T-cell (primary cell): ENCODE results near the gene REM1. TPM values are rescaled to one million over a fixed set of nuclear protein-coding genes. Genes with fewer than 3 reads are reported as not detected.

ENCODE experiments used
- ATAC-seq, 4 experiments: fragments of 200-7000 bp in 3 of 4; fragments of 150-1000 bp in 1 of 4; cut with Tn5 transposase; replicated peaks in 1 of 4; 1 replicate in 3 of 4; 2 replicates in 1 of 4; pipeline ENCODE4 v1.10.0; 2021; ENCODE audit warnings: moderate library complexity in 3 of 4, mild to moderate bottlenecking in 2 of 4, moderate number of reproducible peaks in 1 of 4
- CTCF ChIA-PET, 2 donors: fragments of 300-600 bp; sonication (Branson Sonifier 250); formaldehyde crosslinking; loops; one replicate each; lab custom pipeline; 2022; ENCODE audit warnings: antibody characterized with exemption in 2 of 2; lab: Charles Lee
- POLR2A ChIA-PET, 2 donors: fragments of 300-600 bp; sonication (Branson Sonifier 250); formaldehyde crosslinking; loops; one replicate each; lab custom pipeline; 2022; ENCODE audit warnings: antibody characterized with exemption in 2 of 2; lab: Charles Lee
- DNase-seq, 35 experiments: peaks; one replicate each; pipeline versions ENCODE4 v3.0.0 to v3.0.0-alpha.2; 2013 to 2023
- H3K27ac ChIP-seq: one replicate; pipeline ENCODE4 v1.5.1; 2013; ENCODE audit warnings: low read length
- H3K27me3 ChIP-seq, 2 experiments: replicated peaks in 1 of 2; 1 replicate in 1 of 2; 2 replicates in 1 of 2; pipeline versions ENCODE4 v1.6.1 to v1.7.0; 2013; ENCODE audit warnings: low read length in 1 of 2, mixed read lengths in 1 of 2; ENCODE audit not compliant: control insufficient read depth in 2 of 2, insufficient read depth in 2 of 2; ENCODE audit errors: extremely low read depth in 1 of 2
- H3K36me3 ChIP-seq, 2 donors: 1 replicate in 1 of 2; 2 replicates in 1 of 2; pipeline versions ENCODE4 v1.6.1 to v1.7.0; 2013; ENCODE audit warnings: low read length in 1 of 2; ENCODE audit not compliant: control insufficient read depth in 2 of 2, insufficient read depth in 1 of 2; ENCODE audit errors: extremely low read depth in 1 of 2
- H3K4me1 ChIP-seq, 2 experiments: 1 replicate in 1 of 2; 2 replicates in 1 of 2; pipeline versions ENCODE4 v1.6.1 to v1.7.0; 2013; ENCODE audit warnings: low read length in 2 of 2, mixed read lengths in 1 of 2; ENCODE audit not compliant: insufficient read depth in 2 of 2, control insufficient read depth in 1 of 2; ENCODE audit errors: extremely low read depth in 1 of 2
- H3K4me3 ChIP-seq, 2 donors: 1 replicate in 1 of 2; 2 replicates in 1 of 2; pipeline versions ENCODE4 v1.5.1 to v1.7.0; 2013; ENCODE audit warnings: mild to moderate bottlenecking in 2 of 2, low read length in 1 of 2, moderate library complexity in 1 of 2; ENCODE audit not compliant: control insufficient read depth in 1 of 2; ENCODE audit errors: extremely low read depth in 1 of 2
- H3K9me3 ChIP-seq: 2 replicates; pipeline ENCODE4 v1.7.0; 2013
- H3K27ac Mint-ChIP-seq, 2 donors: one replicate each; pipeline ENCODE4 v1.8.0; 2020 to 2021; ENCODE audit warnings: mild to moderate bottlenecking in 2 of 2, mixed read lengths in 2 of 2
- H3K27me3 Mint-ChIP-seq, 2 donors: one replicate each; pipeline ENCODE4 v1.8.0; 2021 to 2022; ENCODE audit warnings: mixed read lengths in 2 of 2
- H3K36me3 Mint-ChIP-seq: one replicate; pipeline ENCODE4 v1.8.0; 2021; ENCODE audit warnings: mixed read lengths
- H3K4me1 Mint-ChIP-seq, 3 donors: one replicate each; pipeline ENCODE4 v1.8.0; 2020 to 2022; ENCODE audit warnings: mixed read lengths in 3 of 3, mild to moderate bottlenecking in 1 of 3
- H3K4me3 Mint-ChIP-seq, 3 donors: one replicate each; pipeline ENCODE4 v1.8.0; 2020 to 2022; ENCODE audit warnings: mild to moderate bottlenecking in 3 of 3, mixed read lengths in 3 of 3, moderate library complexity in 3 of 3
- H3K9me3 Mint-ChIP-seq, 3 donors: one replicate each; pipeline ENCODE4 v1.8.0; 2020 to 2022; ENCODE audit warnings: mixed read lengths in 3 of 3
- WGBS: methylation state at CpG from one replicate; pipeline ENCODE4 v1.1.5; 2013; ENCODE audit warnings: missing lambda C conversion rate; ENCODE audit not compliant: insufficient coverage; 5-methylcytosine and 5-hydroxymethylcytosine counted together
- total RNA-seq, 35 experiments: library from RNA in 6 of 35; stranded (reverse) in 6 of 35; fragments of 120-200 nt in 1 of 35; gene quantifications; one replicate each; pipeline versions ENCODE4 v1.2.1 to v1.2.4 and lab custom pipeline; 2013 to 2026

Gene REM1
- total RNA-seq, 5 donors from 2014 or later (not counting 1 experiment from before 2014, with no cell fraction given): not detected

- Mint-ChIP-seq H3K9me3 (no peaks in the 10 kb centered on the region), H3K36me3 (no peaks in the 10 kb centered on the region), H3K4me1 (peaks cover 0 to 8% (median 1%) of the 10 kb centered on the region in 3 donors), H3K27me3 (peaks cover 27 to 32% of the 10 kb centered on the region in 2 donors), H3K27ac (no peak overlapping the region), H3K4me3 (no peak overlapping the region)
- CTCF ChIA-PET: interaction anchor here in 1 of 2 donors (1.0 kb wide), 1 partner anchor 18 kb away, joined by 3 read pairs; no protein-coding TSS in a partner anchor
- Histone ChIP-seq H3K4me3 (no peak overlapping the region), H3K4me1 (peaks cover 0 to 6% of the 10 kb centered on the region in 2 experiments), H3K9me3 (no peaks in the 10 kb centered on the region), H3K27ac (no peak overlapping the region), H3K27me3 (peaks cover 2 to 36% of the 10 kb centered on the region in 2 experiments), H3K36me3 (no peaks in the 10 kb centered on the region)
- no peak for ATAC-seq
- DNase-seq: no peak
- WGBS: 19% methylated on average over 7 of the region's 31 CpGs
- POLR2A ChIA-PET: no interaction called here
Measured at GRCh38 chr20:31485450-31486339, 10.6 kb downstream of the REM1 start.

- Histone ChIP-seq H3K27me3 (peaks cover 2 to 28% of the 10 kb centered on the region in 2 experiments), H3K4me3 (no peak overlapping the region), H3K36me3 (no peaks in the 10 kb centered on the region), H3K9me3 (no peaks in the 10 kb centered on the region), H3K27ac (no peak overlapping the region), H3K4me1 (peaks cover 0 to 6% of the 10 kb centered on the region in 2 experiments)
- no peak overlapping the region for H3K4me3 Mint-ChIP-seq
- no peaks in the 10 kb centered on the region for H3K9me3 Mint-ChIP-seq
- H3K27ac Mint-ChIP-seq: no peak overlapping the region
- no peak for ATAC-seq
- peaks cover 0 to 8% (median 1%) of the 10 kb centered on the region in 3 donors for H3K4me1 Mint-ChIP-seq
- ChIA-PET POLR2A (no interaction called here), CTCF (interaction anchor here (0.6 to 1.1 kb wide), 2 partner anchors 15 to 70 kb away, joined by 3 to 4 read pairs; no protein-coding TSS in a partner anchor)
- H3K27me3 Mint-ChIP-seq: peaks cover 15 to 22% of the 10 kb centered on the region in 2 donors
- WGBS: 93% methylated on average over 1 of the region's 2 CpGs
- H3K36me3 Mint-ChIP-seq: no peaks in the 10 kb centered on the region
- DNase-seq: no peak
Measured at GRCh38 chr20:31488115-31488514, 13.0 kb downstream of the REM1 start.

- Histone ChIP-seq H3K4me1 (peaks cover 0 to 6% of the 10 kb centered on the region in 2 experiments), H3K4me3 (no peak overlapping the region), H3K36me3 (no peaks in the 10 kb centered on the region), H3K27ac (no peak overlapping the region), H3K9me3 (no peaks in the 10 kb centered on the region), H3K27me3 (peaks cover 2 to 27% of the 10 kb centered on the region in 2 experiments)
- H3K36me3 Mint-ChIP-seq: no peaks in the 10 kb centered on the region
- ATAC-seq (no peak), DNase-seq (no peak)
- H3K9me3 Mint-ChIP-seq: no peaks in the 10 kb centered on the region
- H3K27me3 Mint-ChIP-seq: peaks cover 18 to 22% of the 10 kb centered on the region in 2 donors
- CTCF ChIA-PET: no interaction called here
- peaks cover 0 to 8% (median 1%) of the 10 kb centered on the region in 3 donors for H3K4me1 Mint-ChIP-seq
- POLR2A ChIA-PET: no interaction called here
- no peak overlapping the region for H3K4me3 Mint-ChIP-seq
- H3K27ac Mint-ChIP-seq: no peak overlapping the region
- no CpG with 5 or more reads among the region's 3 CpGs for WGBS
Measured at GRCh38 chr20:31489152-31489551, 14.1 kb downstream of the REM1 start.

- H3K9me3 Mint-ChIP-seq: no peaks in the 10 kb centered on the region
- no peaks in the 10 kb centered on the region for H3K9me3 ChIP-seq
- H3K27ac ChIP-seq: no peak overlapping the region
- ATAC-seq (no peak), DNase-seq (no peak)
- WGBS: 90% methylated on average over 3 of the region's 3 CpGs
- ChIA-PET POLR2A (no interaction called here), CTCF (interaction anchor here in 1 of 2 donors (1.0 kb wide), 1 partner anchor 11 kb away, joined by 4 read pairs; no protein-coding TSS in a partner anchor)
- H3K27ac Mint-ChIP-seq: no peak overlapping the region
- no peaks in the 10 kb centered on the region for H3K36me3 ChIP-seq
- peaks cover 2 to 16% of the 10 kb centered on the region in 2 experiments for H3K27me3 ChIP-seq
- H3K4me3 Mint-ChIP-seq: no peak overlapping the region
- H3K4me3 ChIP-seq: no peak overlapping the region
- H3K36me3 Mint-ChIP-seq: no peaks in the 10 kb centered on the region
- H3K4me1 ChIP-seq: peaks cover 0 to under 1% of the 10 kb centered on the region in 2 experiments
- H3K27me3 Mint-ChIP-seq: peaks cover 18 to 20% of the 10 kb centered on the region in 2 donors
- H3K4me1 Mint-ChIP-seq: peaks cover 0 to 2% (median 0%) of the 10 kb centered on the region in 3 donors
Measured at GRCh38 chr20:31490752-31491151, 15.7 kb downstream of the REM1 start.

- no peak for DNase-seq
- no CpG with 5 or more reads among the region's 2 CpGs for WGBS
- Histone ChIP-seq H3K27ac (no peak overlapping the region), H3K4me1 (no peaks in the 10 kb centered on the region), H3K36me3 (no peaks in the 10 kb centered on the region), H3K27me3 (peaks cover 0 to 16% of the 10 kb centered on the region in 2 experiments), H3K9me3 (no peaks in the 10 kb centered on the region), H3K4me3 (no peak overlapping the region)
- ATAC-seq: no peak
- Mint-ChIP-seq H3K4me3 (no peak overlapping the region), H3K4me1 (no peaks in the 10 kb centered on the region), H3K36me3 (no peaks in the 10 kb centered on the region), H3K9me3 (no peaks in the 10 kb centered on the region), H3K27ac (no peak overlapping the region), H3K27me3 (peaks cover 18 to 20% of the 10 kb centered on the region in 2 donors)
- POLR2A ChIA-PET: no interaction called here
- CTCF ChIA-PET: interaction anchor here in 1 of 2 donors (0.9 to 1.3 kb wide), 2 partner anchors 9 to 34 kb away, joined by 4 read pairs; no protein-coding TSS in a partner anchor
Measured at GRCh38 chr20:31494131-31494530, 19.0 kb downstream of the REM1 start.

- peaks cover 0 to 20% of the 10 kb centered on the region in 2 experiments for H3K27me3 ChIP-seq
- H3K27ac Mint-ChIP-seq: no peak overlapping the region
- ChIA-PET CTCF (interaction anchor here in 1 of 2 donors (0.5 kb wide), 1 partner anchor 42 kb away, joined by 4 read pairs; no protein-coding TSS in a partner anchor), POLR2A (no interaction called here)
- H3K9me3 Mint-ChIP-seq: no peaks in the 10 kb centered on the region
- DNase-seq: no peak
- H3K4me3 ChIP-seq: no peak overlapping the region
- H3K4me1 ChIP-seq: no peaks in the 10 kb centered on the region
- no peak overlapping the region for H3K27ac ChIP-seq
- no peak for ATAC-seq
- H3K36me3 ChIP-seq: no peaks in the 10 kb centered on the region
- no peak overlapping the region for H3K4me3 Mint-ChIP-seq
- no peaks in the 10 kb centered on the region for H3K4me1 Mint-ChIP-seq
- H3K27me3 Mint-ChIP-seq: peaks cover 18 to 20% of the 10 kb centered on the region in 2 donors
- WGBS: 75% methylated on average over 13 of the region's 15 CpGs
- no peaks in the 10 kb centered on the region for H3K9me3 ChIP-seq
- no peaks in the 10 kb centered on the region for H3K36me3 Mint-ChIP-seq
Measured at GRCh38 chr20:31496761-31497295, 21.7 kb downstream of the REM1 start.
